Esophagus squamous epithelium (tissue), 5 donors: Measurements from ENCODE around the gene PKP4. TPM values are rescaled to one million over a fixed set of nuclear protein-coding genes. Genes with fewer than 3 reads are reported as not detected.

Source experiments
- DNase-seq: peaks from one replicate; lab custom pipeline; 2025; lab: John Stamatoyannopoulos, UW
- H3K27ac ChIP-seq, 4 donors: fragments of 200-600 bp; sonication (generic); one replicate each; pipeline ENCODE4 v1.5.1; 2016 to 2019; ENCODE audit warnings: mild to moderate bottlenecking in 1 of 4
- H3K27me3 ChIP-seq, 4 donors: fragments of 200-600 bp; sonication (generic); 1 replicate in 3 of 4; 2 replicates in 1 of 4; pipeline versions ENCODE4 v1.5.1 to v1.6.0; 2017 to 2021; ENCODE audit warnings: antibody characterized with exemption in 1 of 4
- H3K36me3 ChIP-seq, 3 donors: fragments of 200-600 bp; sonication (generic); one replicate each; pipeline ENCODE4 v1.5.1; 2016 to 2019
- H3K4me1 ChIP-seq, 3 donors: fragments of 200-600 bp; sonication (generic); one replicate each; pipeline ENCODE4 v1.5.1; 2017 to 2019
- H3K4me3 ChIP-seq, 4 donors: fragments of 200-600 bp; sonication (generic); 1 replicate in 3 of 4; 2 replicates in 1 of 4; pipeline ENCODE4 v1.5.1; 2016 to 2019; ENCODE audit warnings: mild to moderate bottlenecking in 2 of 4, moderate library complexity in 1 of 4
- H3K9me3 ChIP-seq, 3 donors: fragments of 200-600 bp; sonication (generic); one replicate each; pipeline ENCODE4 v1.5.1; 2016 to 2019
- POLR2A ChIP-seq, 4 donors: fragments of 450-650 bp; IDR thresholded peaks; one replicate each; pipeline ENCODE4 v1.6.1; 2017; ENCODE audit warnings: antibody characterized with exemption in 4 of 4, mild to moderate bottlenecking in 4 of 4, moderate library complexity in 3 of 4
- WGBS, 2 donors: methylation state at CpG; one replicate each; pipeline ENCODE4 v1.1.5; 2018; 5-methylcytosine and 5-hydroxymethylcytosine counted together
- intact Hi-C: fragments of 100-400 bp; cut with DNase I; formaldehyde crosslinking; loops from one replicate; pipeline ENCODE4 v1.15.0; 2022
- total RNA-seq, 4 donors: library from RNA; depleted of rRNA; stranded (reverse); fragments of >200 nt; gene quantifications; one replicate each; pipeline ENCODE4 v1.1.0, GENCODE V29; 2016
- TF ChIP-seq, protein P1 (sequence below), 6 experiments: fragments of 450-650 bp in 4 of 6; fragments of 200-600 bp in 2 of 6; sonication (generic) in 2 of 6; IDR thresholded peaks; one replicate each; pipeline ENCODE4 v1.5.1; 2016 to 2019; ENCODE audit warnings: antibody characterized with exemption in 6 of 6, mild to moderate bottlenecking in 4 of 6, moderate library complexity in 4 of 6
- donor health status: DM: yes; HTN: yes; CAD: no.

Gene PKP4
- total RNA-seq, 4 donors from 2014 or later = 36.3 to 77.1 (median 46.6) TPM

DNA sequence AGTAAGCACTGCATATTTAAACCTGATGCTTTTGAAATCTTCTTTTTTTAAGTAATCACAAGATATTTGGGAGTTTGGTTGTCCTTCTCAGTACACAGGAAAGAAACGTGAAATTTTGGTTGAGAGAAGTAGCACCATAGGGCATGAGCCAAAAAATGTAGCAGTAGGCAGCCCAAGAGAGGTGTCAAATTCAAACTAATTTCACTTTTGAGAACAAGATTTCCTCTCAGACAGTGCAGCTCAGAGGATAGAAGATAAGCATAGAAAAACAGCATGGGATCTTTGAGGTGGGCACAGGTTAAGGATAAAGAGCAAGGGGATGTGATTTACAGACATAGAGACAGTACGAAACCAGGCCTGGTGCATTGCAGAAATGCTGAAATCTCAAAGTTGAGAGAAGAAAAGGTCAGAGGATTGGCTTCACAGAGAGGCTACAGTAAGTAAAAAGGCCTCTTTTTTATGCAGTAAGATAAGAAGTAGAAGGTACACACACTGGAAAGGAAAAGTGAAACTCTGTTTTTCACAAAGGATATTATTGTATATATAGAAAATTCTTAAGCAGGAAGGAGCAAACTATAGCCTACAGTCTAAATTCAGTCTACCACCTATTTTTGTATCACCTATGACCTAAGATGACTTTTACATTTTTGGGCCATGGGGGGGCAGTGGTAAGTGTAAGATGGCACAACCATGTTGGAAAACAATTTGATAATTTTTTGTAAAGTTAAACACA lies 89.8 kb downstream of the PKP4 start:
- H3K36me3 ChIP-seq = peaks cover 0 to 39% (median 0%) of the 10 kb centered on the region in 3 donors
- no peaks in the 10 kb centered on the region for H3K9me3 ChIP-seq
- no peaks in the 10 kb centered on the region for H3K27me3 ChIP-seq
- no peaks in the 10 kb centered on the region for H3K4me1 ChIP-seq
- H3K27ac ChIP-seq = no peak overlapping the region
- 88% methylated on average over 2 of the region's 2 CpGs for WGBS, 2 donors
- no peak for DNase-seq
- TF ChIP-seq, protein P1, sequence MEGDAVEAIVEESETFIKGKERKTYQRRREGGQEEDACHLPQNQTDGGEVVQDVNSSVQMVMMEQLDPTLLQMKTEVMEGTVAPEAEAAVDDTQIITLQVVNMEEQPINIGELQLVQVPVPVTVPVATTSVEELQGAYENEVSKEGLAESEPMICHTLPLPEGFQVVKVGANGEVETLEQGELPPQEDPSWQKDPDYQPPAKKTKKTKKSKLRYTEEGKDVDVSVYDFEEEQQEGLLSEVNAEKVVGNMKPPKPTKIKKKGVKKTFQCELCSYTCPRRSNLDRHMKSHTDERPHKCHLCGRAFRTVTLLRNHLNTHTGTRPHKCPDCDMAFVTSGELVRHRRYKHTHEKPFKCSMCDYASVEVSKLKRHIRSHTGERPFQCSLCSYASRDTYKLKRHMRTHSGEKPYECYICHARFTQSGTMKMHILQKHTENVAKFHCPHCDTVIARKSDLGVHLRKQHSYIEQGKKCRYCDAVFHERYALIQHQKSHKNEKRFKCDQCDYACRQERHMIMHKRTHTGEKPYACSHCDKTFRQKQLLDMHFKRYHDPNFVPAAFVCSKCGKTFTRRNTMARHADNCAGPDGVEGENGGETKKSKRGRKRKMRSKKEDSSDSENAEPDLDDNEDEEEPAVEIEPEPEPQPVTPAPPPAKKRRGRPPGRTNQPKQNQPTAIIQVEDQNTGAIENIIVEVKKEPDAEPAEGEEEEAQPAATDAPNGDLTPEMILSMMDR (IDR thresholded peaks at IDR 0.05) = no peak
- no peak for TF ChIP-seq POLR2A (IDR thresholded peaks at IDR 0.05)
- H3K4me3 ChIP-seq = no peak overlapping the region
- intact Hi-C loops = no loop called here

DNA sequence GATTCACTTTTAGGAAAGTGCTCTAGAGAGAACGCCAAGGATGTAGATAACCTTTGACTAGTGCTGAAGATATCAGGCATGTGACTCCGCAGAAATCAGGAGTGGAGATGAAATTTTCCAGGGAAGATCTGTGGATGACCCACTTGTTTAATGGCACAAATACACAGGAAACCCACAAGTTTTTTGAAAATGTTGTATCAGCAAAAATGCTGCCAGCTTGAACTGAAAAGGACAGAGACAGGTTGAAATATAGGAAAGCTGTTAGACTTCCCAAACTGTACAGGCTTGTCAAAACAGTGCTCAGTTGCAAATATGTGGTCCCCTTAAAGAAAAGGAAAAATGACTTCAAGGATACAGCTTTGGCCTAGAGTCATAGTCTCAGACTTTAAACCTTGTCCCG lies 96.5 kb downstream of the PKP4 start:
- H3K36me3 ChIP-seq = peaks cover 0 to 16% (median 0%) of the 10 kb centered on the region in 3 donors
- H3K4me3 ChIP-seq = no peak overlapping the region
- H3K9me3 ChIP-seq = no peaks in the 10 kb centered on the region
- H3K27ac ChIP-seq = no peak overlapping the region
- TF ChIP-seq, protein P1 (IDR thresholded peaks at IDR 0.05) = no peak
- no peak for TF ChIP-seq POLR2A (IDR thresholded peaks at IDR 0.05)
- intact Hi-C loops = no loop called here
- H3K4me1 ChIP-seq = no peaks in the 10 kb centered on the region
- no peak for DNase-seq
- 93 to 99% methylated on average over 3 of the region's 3 CpGs for WGBS, 2 donors
- H3K27me3 ChIP-seq = no peaks in the 10 kb centered on the region

DNA sequence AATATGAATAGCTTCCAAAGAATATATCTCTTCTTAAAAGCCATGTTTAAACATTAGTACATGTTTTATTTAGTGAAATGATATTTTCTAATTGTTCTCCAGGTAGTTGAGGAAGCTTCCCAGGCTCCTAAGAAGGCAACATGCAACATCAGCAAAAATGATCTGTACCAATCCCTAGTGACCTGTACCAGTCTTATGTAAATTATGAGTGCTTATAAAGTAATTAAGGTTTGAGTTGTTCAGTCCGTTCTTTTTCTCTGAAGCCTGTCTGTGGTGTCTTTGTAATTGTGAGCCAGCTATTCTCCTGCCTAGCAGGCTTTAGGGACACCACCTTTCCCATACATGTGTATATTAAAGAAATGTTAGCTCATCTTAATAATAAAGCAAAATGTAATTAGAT lies 98.2 kb downstream of the PKP4 start:
- Histone ChIP-seq H3K36me3 (peaks cover 0 to 5% (median 0%) of the 10 kb centered on the region in 3 donors), H3K27me3 (no peaks in the 10 kb centered on the region), H3K4me3 (no peak overlapping the region), H3K9me3 (no peaks in the 10 kb centered on the region), H3K27ac (no peak overlapping the region), H3K4me1 (no peaks in the 10 kb centered on the region)
- no peak for DNase-seq
- TF ChIP-seq, protein P1 (IDR thresholded peaks at IDR 0.05) = no peak
- TF ChIP-seq POLR2A (IDR thresholded peaks at IDR 0.05) = no peak
- 80 to 84% methylated on average over 1 of the region's 1 CpG for WGBS, 2 donors
- intact Hi-C loops = no loop called here

DNA sequence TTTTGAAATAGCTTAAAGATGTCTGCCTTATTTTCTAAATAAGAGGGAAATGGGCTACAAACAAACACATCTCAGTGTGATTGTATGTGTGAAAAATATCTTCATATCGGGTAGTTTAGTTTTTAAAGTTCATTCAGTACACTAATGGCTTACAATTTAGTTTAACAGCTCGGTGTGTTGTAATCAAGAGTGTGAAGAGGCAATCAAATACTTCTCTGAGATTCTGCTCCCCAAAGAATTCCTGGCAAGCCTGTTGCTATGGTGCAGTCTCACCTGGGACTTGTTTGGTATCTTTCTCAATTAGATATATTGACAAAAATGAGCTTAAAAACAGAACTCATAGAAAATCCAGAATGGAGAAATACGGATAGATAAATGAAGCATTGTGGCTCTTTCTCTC lies 99.4 kb downstream of the PKP4 start:
- TF ChIP-seq, protein P1 (IDR thresholded peaks at IDR 0.05) = no peak
- TF ChIP-seq POLR2A (IDR thresholded peaks at IDR 0.05) = no peak
- H3K27ac ChIP-seq = no peak overlapping the region
- no peak overlapping the region for H3K4me3 ChIP-seq
- peaks cover 0 to 5% (median 0%) of the 10 kb centered on the region in 3 donors for H3K36me3 ChIP-seq
- intact Hi-C loops = no loop called here
- H3K27me3 ChIP-seq = no peaks in the 10 kb centered on the region
- 89 to 95% methylated on average over 3 of the region's 3 CpGs for WGBS, 2 donors
- H3K4me1 ChIP-seq = no peaks in the 10 kb centered on the region
- no peaks in the 10 kb centered on the region for H3K9me3 ChIP-seq
- DNase-seq = no peak

DNA sequence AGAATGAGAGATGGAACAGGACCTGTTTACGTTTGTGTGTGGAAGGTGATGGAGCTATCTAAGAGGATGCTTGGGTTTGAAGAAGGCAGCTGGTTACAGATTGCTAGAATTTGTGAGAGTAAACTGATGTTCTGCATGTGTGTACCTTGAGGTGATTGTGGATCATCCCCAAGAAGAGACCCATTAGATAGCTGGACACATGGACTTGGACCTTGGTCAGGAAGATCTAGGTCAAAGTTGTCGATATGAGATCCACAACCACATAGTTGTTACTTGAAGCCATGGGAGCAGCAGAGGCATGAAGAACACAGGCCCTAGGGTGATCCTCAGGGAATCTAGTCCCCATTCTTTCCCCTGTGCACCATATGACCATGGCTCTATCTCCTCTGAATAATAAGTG lies 101.0 kb downstream of the PKP4 start:
- TF ChIP-seq, protein P1 (IDR thresholded peaks at IDR 0.05) = no peak
- no peak for TF ChIP-seq POLR2A (IDR thresholded peaks at IDR 0.05)
- 94 to 100% methylated on average over 2 of the region's 2 CpGs for WGBS, 2 donors
- no peaks in the 10 kb centered on the region for H3K9me3 ChIP-seq
- H3K4me3 ChIP-seq = no peak overlapping the region
- no peak overlapping the region for H3K27ac ChIP-seq
- no peaks in the 10 kb centered on the region for H3K36me3 ChIP-seq
- no peaks in the 10 kb centered on the region for H3K27me3 ChIP-seq
- intact Hi-C loops = no loop called here
- DNase-seq = no peak
- no peaks in the 10 kb centered on the region for H3K4me1 ChIP-seq
